Measurements from ENCODE around the gene EGFR. TPM values are rescaled to one million over a fixed set of nuclear protein-coding genes. Genes with fewer than 3 reads are reported as not detected.

Gene EGFR
- total and polyA plus RNA-seq, 2 donors (not counting 3 experiments of a cell fraction or from before 2014, with no cell fraction given): 1.5 to 4.1 TPM

GRCh38 chr7:55237156-55237893 is 218.5 kb downstream of the EGFR start:
- Histone ChIP-seq H3K27me3 (ENCODE audit: control insufficient read depth in 2 of 2, insufficient read depth in 2 of 2, low read length in 2 of 2) (peaks cover 15 to 23% of the 10 kb centered on the region in 2 experiments), H3K4me1 (ENCODE audit: control insufficient read depth, extremely low read depth, insufficient read depth, low read length) (no peaks in the 10 kb centered on the region), H3K9me3 (replicated peaks; ENCODE audit: control insufficient read depth, insufficient read depth, low read length) (no peaks in the 10 kb centered on the region), H3K27ac (ENCODE audit: insufficient read depth, low read depth, low read length) (no peak overlapping the region), H4K20me1 (replicated peaks; ENCODE audit: control insufficient read depth, extremely low read depth, insufficient read depth, low read length) (no peaks in the 10 kb centered on the region), H3K9ac (replicated peaks; ENCODE audit: extremely low read depth, insufficient read depth, low read length) (no peak overlapping the region), H3K36me3 (ENCODE audit: control insufficient read depth in 2 of 2, extremely low read depth in 1 of 2, insufficient read depth in 2 of 2, low read length in 2 of 2) (no peaks in the 10 kb centered on the region), H3K79me2 (ENCODE audit: control insufficient read depth, insufficient read depth, low read length) (no peaks in the 10 kb centered on the region), H3K4me2 (ENCODE audit: insufficient read depth, low read length) (no peak overlapping the region), H3K9me1 (replicated peaks; ENCODE audit: control insufficient read depth, extremely low read depth, insufficient read depth, low read length) (no peaks in the 10 kb centered on the region), H3K4me3 (replicated peaks in 1 of 3; ENCODE audit: insufficient read depth in 1 of 3, low read depth in 1 of 3, low read length in 3 of 3) (no peak overlapping the region), H2AFZ (ENCODE audit: low read depth, low read length) (no peak overlapping the region)
- CTCF ChIA-PET: interaction anchor here (1.0 to 1.9 kb wide), 4 partner anchors 12 to 464 kb away, joined by 3 to 12 read pairs (median 6); no protein-coding TSS in a partner anchor
- POLR2A ChIA-PET: no interaction called here
- no TSS peak for BruUV-seq (replicated peaks)
- FAIRE-seq (no peak), DNase-seq (ENCODE audit: low read depth, low spot score) (no peak)
- intact Hi-C loops (cut with micrococcal nuclease) (no loop called here), dilution Hi-C loops (cut with MboI; ENCODE audit: extremely low pct_ligation_motif_present, low sequenced_read_pairs) (no loop called here)
- TF ChIP-seq MYC (IDR thresholded peaks at IDR 0.05; ENCODE audit: low read depth, low read length) (no peak), EZH2 (IDR thresholded peaks at IDR 0.05; ENCODE audit: borderline replicate concordance, low read depth, low read length, severe bottlenecking) (no peak), FOS (IDR thresholded peaks at IDR 0.05; ENCODE audit: borderline replicate concordance, insufficient read depth, low read length) (no peak), POLR2A (IDR thresholded peaks at IDR 0.05; ENCODE audit: low read depth, low read length) (no peak), POLR2AphosphoS5 (IDR thresholded peaks at IDR 0.05; ENCODE audit: insufficient read depth, low read depth, low read length) (no peak), MAX (IDR thresholded peaks at IDR 0.05; ENCODE audit: insufficient read depth, insufficient read length) (no peak), JUN (IDR thresholded peaks at IDR 0.05; ENCODE audit: borderline replicate concordance, insufficient read depth, insufficient read length, low read depth) (no peak), CTCF (IDR thresholded peaks at IDR 0.05; ENCODE audit: extremely low read depth in 1 of 2, insufficient read depth in 1 of 2, low read depth in 1 of 2, low read length in 2 of 2) (no peak)

All from endothelial cell of umbilical vein (primary cell).